COLO829 (cell line): ENCODE measurements around the gene KRT80.
A peak's percentile ranks its signal among the peaks of the same experiment; 100 is the strongest.

Source experiments
- DNase-seq: peaks from one replicate; pipeline ENCODE4 v3.0.0; 2012; ENCODE audit warnings: low spot score

Gene KRT80

DNA sequence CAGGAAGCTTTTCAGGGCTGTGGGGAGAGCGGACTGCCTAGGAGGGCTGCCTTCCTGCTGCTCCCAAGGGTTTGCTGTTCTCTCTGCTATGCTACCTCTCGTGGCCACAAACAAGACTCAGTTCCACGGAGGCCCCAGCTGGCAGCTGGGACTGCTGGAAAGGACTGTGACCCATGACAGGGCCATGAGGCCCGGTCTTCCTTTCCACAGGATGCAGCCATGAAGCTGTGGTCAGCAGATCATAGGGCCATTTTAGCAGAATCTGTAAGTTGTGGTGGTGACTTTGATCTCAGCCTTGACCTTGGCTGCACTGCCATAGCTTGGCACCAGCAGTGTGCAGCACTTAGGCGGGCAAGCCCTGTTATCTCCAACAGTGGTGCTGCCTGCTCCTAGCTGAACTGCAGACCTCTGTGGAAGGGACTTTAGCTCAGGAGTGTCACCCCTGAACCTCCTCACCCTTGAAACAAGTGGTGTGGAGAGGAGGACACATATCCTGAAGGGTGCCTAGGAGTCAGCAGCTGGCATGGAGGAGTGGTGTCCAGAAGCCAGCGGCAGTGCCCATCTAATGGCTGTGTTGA is 12.3 kb downstream of the KRT80 start:
- DNase-seq, result no peak

DNA sequence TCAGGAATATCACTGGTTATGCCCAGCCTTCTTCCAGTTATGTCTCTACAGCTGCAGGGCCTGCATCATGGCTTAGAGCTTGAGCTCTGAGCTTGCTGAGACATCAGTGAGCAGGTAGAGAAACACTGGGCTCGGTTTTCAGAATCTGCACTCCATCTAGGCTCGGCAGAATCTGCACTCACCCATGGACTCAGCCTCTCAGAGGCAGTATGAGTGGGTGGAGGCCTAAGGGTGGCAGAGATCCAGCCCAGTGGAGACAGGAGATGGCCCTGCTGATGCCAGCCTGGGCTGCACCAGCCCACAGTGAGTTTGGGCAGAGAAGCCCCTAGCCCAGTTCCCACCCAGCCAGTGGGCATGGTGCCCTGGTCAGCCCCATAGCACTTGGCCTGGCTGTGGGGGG is 12.8 kb downstream of the KRT80 start:
- no peak for DNase-seq

DNA sequence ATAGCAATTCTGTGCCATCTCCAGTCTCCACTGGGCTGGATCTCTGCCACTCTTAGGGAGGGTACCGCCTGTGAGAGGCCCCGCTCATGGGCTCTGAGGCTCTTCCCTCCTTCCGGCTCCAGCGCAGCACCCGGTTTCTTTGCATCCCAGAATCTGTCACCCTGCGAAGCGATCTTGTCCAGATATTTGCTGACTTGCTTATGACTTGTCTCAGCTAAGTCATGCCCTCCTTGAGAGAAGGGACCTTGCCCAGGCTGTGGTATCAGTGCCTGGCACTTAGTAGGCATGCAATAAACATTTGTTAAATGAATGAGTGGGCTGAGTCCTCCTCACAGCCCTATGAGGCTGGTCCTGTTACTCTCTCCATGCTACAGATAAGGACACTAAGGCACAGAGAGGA is 13.4 kb downstream of the KRT80 start:
- no peak for DNase-seq

DNA sequence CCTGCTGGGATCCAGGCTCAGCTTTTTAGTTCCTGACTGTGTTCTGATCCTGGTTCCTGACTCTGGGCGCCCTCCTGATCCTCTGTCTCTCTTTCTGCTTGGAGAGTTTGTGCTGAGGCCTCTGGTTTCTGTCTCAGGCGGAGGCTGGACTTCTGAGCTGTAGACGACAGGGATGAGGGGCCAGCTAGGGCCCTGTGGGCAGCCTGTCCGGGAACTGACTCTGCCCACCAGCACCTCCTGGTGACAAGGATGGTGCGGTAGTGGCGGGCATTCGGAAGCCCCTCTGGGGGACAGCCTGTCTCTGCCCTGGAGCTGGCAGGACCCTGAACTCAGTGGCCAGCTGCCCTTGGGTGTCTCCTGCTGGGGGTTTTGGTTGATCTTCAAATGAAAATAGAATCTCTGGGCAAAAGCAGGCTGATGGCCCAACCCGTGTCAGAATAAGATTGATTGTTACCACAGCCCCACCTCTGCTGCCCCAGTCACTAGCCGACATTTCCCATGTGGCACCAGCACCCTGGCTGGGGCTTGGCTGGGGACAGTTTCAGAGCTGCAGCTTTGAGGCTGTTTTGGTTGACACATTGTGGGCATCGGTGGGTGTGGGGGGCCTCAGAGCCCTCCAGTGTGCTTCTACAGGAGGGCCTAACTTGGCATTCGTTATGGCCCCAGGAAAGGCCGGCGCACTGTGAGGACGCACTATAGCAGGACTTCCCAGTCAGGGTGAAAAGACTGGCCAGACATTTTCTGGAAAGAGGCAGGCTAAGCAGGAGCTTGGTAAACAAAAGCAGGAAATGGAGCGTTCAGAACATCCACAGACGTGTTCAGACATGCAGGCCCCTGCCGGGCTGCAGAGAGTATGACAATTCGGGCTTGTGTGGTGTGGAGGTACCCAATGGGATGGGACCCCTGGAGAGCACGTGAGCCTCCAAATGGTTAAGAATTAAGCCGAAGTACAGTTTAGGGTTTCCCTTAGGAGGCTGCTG is 16.2 kb downstream of the KRT80 start:
- no peak for DNase-seq

DNA sequence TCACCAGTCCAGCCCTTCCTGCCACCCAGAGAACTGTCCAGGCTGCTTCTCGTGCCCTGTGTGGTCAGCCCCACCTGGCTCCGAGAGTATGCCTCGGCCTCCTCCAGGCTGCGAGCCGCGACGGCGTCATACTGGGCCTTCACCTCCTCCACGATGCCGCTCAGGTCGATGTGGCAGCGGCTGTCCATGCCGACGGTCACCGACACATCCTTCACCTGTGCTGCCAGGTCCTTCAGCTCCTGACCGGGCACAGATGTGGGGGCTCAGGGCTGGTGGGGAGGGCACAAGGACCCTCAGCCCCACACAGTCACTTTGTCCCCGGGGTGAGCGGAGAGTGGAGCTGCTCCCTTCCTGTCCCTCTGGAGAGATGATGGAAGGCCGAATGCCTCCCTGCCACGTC is 18.3 kb downstream of the KRT80 start:
- DNase-seq, result no peak

DNA sequence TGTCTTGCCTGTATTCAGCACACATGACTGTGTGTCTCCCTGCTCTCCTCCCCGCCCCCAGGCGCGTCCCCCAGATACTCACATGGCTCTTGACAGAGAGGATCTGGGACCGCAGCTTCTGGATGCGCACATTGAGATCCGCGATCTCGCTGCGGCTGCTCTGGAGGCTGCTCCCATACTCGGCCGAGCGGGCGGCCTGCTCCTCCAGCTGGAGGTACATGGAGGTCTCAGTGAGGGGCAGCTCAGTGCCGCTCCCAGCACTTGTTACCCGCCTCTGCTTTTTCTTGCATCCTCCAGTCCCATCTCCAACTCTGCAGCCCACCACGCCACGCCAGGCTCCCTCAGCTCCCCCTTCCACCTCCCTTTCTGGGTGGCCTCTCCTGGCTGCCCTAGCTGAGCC is 18.9 kb downstream of the KRT80 start:
- DNase-seq, result no peak

DNA sequence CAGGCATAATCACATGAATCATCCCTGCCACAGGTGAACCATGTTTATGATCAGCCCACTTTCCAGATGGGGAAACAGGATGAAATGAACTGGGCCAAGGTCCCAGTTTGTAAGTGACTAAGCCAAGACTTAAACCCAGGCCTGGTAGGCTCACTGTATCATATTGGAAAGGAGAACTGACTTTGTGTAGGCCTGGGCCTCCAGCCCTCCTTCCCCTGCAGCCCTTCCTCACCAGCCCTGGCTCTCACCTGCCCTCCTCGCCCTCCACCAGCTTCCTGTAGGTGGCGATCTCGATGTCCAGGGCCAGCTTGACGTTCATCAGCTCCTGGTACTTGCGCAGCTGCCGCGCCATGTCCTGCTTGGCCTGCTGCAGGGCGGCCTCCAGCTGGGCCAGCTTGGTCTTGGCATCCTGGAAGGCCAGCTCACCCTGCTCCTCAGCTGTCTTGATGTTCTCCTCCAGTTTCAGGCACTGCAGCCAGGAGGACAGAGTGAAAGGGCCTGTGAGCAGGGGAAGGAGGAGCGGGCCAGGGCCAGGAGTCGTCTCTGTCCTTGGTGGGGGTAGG is 19.8 kb downstream of the KRT80 start:
- DNase-seq, result no peak

DNA sequence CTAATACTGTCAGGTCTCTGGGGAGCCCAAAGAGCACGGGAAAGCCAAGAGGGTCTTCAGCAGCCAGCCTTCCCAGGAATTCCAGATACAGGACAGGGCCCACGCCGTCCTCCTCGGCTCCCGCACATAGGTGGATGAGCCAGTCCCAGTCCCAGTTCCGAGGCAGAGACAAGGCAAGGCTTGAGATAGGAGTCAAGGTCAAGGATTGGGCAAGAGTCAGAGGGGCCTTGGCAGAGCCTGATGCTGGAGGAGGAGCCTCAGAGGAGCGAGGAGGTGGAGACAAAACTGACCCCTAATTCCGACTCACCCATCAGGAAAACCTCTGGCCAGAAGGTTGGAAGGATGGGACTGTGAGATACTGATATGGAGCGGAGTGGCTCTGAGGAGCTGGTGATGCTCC is 21.0 kb downstream of the KRT80 start:
- DNase-seq, result no peak

DNA sequence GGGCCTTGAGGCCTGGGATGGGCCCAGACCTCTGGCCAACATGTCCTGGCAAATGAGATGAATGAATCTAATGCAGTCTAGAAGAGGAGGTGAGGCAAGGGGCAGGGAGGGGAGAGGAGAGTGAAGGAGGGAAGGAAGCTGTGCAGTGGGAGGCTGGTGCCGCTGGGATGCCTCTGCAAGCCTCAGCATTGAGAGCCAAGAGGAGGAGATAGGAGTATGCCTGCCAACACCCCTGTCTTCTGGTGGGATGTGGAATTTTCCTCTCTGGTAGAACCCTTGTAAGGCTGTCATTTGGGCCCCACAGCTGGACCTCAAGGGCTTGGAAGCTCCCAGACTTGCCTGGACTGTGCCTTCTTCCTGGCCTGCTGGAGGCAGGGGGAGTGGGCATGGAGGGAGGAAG is 21.9 kb downstream of the KRT80 start:
- no peak for DNase-seq

DNA sequence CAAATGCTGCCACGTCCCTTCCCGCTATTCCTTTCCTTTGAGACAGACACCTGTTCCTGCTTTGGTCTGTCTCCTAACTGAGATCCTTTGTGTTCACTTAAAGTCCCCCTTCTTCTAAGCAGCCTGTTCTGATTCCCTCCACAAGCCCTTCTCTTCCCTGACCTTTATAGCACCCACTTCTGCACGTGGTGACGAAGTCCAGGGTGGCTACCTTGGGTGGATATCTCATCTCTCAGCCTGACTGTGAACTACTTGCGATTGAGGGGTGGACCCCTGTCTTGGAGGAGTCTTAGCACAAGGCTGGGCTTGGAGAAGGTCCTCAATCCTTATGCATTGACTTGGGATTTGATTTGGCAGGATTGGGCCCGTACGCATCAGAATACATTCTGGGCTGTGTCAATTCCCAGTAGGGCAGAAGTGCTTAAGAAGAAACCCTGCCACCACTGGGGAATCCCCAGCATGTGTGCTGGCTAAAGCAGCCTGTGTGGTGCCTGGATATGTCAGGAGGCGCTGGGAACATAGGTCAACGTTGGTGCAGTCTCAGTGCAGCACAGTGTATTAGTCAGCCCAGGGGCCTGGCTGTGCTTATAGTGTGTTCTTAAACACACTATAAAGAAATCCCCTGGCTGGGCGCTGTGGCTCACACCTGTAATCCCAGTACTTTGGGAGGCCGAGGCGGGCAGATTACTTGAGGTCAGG is 23.6 kb downstream of the KRT80 start:
- DNase-seq, result no peak

DNA sequence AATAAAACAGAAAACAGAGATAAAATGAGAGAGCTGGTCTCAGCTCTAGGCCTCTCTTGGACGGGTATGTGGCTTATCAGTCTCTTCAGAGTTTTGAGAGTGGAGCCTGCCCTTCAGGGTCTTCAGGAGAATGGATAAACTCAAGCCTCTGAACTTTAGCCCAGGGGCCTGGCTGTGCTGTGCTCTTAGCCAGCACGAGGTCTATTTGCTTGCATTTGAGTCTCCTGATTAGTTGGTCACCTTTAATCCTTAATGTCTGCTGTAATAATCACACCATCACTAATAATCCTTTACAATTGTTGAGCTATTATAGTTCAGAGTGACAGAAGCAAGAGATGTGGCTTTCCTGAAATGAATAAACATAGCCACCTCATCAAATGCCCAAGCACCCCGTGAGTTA is 24.3 kb downstream of the KRT80 start:
- no peak for DNase-seq

DNA sequence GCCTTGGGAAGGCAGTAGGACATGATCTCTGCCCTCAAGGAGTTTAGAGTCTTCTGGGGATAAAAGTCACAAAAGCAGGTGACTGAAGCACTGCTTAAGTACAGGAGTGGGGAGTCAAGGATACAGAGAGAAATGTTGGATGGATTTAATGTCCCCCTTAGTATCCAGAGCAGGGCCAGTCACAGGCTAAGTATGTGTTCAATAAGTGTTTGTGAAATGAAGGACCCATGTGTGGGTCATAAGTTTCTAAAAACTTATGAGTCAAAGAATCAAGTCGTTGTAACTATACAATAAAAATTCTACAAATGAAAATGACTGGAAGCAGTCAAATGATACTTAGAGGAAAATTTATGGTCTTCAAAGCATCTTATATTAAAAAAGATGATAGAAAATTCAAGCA is 25.1 kb downstream of the KRT80 start:
- no peak for DNase-seq

DNA sequence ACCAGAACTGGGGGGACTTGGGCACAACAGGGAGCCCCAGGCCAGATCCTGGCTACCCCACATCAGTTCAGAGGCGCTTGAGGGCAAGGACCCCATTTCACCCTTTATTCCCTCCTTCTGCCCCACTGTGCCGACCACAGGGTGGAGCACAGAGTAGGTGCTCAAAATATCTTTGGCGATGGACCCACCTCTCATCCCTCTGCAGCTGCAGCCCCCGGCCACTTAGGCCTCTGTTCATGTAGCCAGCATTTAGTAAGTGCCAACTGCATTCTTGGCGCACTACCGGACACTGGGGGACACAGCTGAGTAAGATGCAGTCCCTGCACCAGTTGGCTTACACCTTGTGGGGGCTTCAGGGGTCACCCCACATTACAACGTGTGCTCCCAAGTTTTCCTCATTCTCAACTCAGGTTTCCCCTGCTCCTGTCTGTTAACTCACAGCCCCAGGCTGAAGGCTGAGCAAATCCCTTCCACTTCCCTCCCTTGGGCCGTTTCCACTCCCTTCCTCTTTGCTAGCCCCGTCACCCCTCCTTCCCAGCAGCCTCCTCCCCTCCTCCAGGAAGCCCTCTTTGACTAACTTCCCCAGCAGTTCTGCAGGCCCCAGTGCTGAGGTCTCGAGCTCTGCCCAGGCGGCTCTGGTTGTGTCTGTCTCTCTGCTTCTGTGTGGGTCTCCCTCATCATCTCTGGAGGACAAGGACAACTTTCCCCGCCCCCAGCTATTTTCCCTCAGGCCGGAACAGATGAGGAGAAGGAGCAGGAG is 26.5 kb downstream of the KRT80 start:
- no peak for DNase-seq

DNA sequence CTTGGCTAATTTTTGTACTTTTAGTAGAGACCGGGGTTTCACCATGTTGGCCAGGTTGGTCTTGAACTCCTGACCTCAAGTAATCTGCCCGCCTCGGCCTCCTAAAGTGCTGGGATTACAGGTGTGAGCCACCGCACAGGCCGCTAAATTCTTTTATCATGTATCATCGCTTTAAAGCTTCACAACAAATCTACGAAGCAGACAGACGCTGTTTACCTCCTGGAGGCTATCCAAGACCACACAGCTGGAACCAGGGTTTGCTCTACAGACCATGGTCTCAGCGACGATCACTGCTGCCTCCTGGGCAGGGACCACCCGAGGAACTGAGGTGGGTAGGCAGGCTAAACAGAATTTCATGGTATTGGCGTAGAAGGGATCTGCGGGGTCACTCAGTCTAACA is 27.2 kb downstream of the KRT80 start:
- no peak for DNase-seq

DNA sequence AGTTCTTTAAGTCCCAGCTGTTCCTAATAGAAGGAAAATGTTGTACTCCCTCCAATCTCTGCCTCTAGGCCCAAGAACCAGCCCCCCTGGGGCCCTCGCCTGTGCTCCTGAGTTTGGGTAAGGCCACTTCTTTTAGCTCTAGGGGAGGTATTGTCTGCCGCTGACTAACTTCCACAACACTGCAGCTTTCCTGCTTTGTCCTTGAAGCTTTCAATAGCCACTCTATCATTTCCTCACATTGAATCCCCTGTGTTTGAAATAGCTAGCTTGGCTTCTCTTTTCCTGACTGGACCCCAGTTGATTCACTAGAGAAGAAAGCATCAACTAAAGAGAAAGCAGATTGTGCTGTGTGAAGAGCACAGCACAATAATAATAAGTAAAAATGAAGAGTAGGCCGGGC is 28.8 kb downstream of the KRT80 start:
- DNase-seq, result no peak

DNA sequence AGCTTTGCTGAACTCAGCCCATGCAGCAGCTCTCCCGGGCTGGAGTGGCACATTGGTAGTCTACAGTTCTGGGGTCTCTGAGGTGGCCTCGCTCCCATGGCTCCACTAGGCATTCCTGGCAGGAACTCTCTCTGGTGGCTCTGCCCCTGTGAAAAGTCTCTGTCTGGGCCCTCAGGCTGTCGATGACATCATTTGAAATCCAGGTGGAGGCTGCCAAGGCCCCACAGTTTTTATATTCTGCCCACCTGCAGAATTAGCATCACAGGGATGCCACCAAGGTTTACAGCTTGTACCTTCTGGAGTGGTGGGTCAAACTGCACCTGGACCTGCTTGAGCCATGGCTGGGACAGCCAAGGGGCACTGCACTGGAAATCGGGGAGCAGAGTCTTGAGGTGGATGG is 31.6 kb downstream of the KRT80 start:
- no peak for DNase-seq

DNA sequence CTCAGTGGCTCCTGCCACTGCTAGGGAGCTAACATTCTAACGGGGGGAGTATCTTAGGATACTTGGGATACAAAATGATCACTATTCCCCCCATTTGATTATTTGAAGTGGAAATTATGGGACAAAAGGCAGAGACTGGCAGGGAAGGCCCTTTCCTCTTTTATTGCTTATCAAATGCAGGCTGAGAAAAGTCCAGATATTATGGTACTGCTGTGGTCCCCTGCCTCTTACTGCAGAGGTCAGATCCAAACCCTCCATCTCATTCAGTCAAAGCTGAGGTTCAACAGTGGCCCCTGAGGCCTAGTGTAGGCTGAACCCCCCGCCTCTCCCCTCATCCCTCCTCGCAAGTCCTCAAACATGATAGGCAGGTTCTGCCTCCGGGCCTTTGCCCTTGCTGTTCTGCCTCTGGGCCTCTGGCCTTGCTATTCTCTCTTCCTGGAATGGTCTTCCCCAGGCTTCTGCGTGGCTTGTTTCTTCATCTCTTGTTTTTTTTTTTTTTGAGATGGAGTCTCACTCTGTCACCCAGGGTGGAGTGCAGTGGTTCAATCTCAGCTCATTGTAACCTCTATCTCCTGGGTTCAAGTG is 34.2 kb downstream of the KRT80 start:
- DNase-seq, result no peak

DNA sequence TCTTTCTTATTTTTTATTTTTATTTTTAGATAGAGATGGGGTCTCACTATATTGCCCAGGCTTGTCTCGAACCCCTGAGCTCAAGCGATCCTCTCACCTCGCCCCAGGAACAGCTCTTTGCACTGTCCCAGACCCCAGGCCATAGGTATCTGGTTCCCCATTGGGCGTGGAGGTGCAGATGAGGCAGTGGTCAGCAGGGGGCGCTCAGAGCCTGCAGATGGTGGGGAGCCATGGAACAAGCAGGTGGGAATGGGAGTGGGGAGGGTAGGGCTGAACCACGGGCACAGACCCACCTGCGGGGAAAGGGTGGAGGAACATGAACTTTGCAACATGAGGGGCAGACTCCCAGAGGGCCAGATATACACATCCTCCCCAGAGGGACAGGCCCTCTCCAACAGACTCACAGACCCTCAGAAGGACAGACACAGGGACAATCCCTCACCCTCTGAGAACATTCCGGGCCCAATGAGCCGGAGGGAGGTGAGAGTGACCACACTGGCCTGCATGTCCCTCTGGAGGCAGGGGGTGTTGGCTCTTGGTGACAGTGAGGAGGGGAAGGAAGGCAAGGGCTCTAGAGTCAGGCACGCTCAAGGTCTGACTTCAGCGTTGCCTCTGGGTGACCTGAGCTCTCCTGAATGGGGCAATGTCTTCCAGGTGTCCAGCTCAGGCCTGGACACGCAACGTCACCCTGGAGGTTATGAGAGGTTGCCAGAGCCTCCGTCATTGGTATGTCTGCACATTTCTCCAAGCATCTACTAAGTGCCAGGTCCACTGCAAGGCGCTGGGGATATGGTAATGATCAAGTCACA is 34.9 kb downstream of the KRT80 start:
- peak; percentile 58 for DNase-seq

DNA sequence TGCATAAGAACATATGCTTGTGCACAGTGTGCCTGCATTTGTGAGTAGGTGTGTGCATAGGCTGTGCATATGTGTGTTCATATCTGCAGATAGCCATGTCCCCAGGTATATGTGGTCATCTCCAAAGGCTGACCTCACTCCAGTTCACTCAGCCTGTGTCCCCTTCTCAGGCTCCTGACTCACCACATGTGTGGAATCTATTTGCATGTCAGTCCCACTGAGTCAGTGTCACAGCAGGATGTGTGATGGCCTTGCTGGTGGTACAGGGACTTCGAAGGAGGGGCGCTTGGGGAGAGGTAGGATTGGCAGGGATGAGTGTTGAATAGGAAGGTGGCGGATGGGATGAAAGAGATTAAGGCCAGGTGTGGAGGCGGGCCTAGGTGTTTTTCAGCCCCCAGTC is 35.5 kb downstream of the KRT80 start:
- no peak for DNase-seq

DNA sequence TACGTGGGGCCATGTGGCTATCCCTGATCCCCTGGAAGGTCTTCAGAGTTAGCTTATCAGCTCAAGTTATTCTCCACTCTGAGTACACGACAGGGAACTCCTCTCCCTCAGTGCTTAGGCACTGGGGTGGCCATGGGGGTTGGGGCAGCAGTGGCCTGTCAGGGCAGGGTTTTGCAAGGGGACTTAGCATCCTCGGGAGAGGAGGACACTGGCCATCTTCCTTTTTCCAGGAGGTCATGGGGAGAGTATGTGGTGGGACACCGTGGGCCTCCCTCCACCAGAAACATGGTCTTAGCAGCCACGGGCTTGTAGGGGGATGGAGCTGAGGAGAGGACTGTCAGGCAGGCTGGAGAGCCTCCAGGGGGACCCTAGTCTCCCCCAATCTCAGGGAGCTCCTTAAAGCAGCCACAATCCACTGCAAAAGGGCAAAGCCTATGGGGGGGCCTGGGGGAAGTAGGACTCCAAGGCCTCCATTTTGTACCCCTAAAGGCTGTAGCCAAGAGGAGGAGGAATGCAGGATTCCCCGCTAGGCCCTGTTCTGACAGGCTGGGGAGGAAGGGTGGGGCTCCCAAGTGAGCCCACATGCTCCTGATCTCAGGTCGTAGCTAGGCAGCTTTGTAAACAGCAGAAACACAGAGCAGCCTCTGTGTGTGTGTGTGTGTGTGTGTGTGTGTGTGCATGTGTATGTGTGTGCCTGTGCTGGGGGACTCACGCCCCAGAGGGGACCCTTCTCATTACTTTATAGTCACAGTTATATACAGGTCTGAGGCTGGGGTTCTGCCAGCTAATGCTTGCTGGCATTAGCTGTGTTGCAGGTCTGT is 36.6 kb downstream of the KRT80 start:
- DNase-seq, result no peak
